Measurements from ENCODE around the gene FBLN7. TPM values are rescaled to one million over a fixed set of nuclear protein-coding genes. Genes with fewer than 3 reads are reported as not detected.

FBLN7 gene
- polyA plus RNA-seq, 3 donors = 0.04 TPM; not detected in 2

DNA sequence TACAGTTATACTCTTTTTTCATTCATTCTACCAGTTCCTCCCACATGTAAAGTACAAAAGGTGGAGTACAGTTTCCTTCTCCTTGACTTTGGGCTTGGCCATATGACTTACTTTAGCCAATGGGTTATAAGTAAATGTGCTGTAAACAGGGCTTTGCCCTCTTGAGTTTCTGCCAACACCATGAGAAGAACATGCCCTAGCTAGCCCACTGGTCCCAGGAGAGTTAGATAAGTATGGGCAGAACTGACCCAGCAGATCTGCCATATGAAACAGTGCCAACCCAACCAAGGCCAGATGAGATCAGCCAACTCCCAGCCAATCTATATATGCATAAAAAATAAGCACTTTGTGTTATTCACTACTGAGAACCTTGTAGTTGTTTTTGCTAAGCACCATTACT lies 91.2 kb downstream of the FBLN7 start:
- Histone ChIP-seq H3K4me1 (ENCODE audit: control insufficient read depth in 1 of 2, insufficient read depth in 2 of 2, low read length in 2 of 2) (no peaks in the 10 kb centered on the region), H3K79me2 (ENCODE audit: insufficient read depth, low read length) (no peaks in the 10 kb centered on the region), H4K20me1 (ENCODE audit: insufficient read depth, low read length) (no peaks in the 10 kb centered on the region), H3K27me3 (ENCODE audit: control insufficient read depth in 2 of 2, insufficient read depth in 2 of 2, low read length in 2 of 2) (no peaks in the 10 kb centered on the region), H3K9me3 (replicated peaks in 1 of 2; ENCODE audit: control insufficient read depth in 1 of 2, insufficient read depth in 1 of 2, low read length in 2 of 2) (no peaks in the 10 kb centered on the region), H2AFZ (ENCODE audit: insufficient read depth, low read depth, low read length, poor library complexity, severe bottlenecking) (no peak overlapping the region), H3K27ac (ENCODE audit: low read depth in 1 of 2, low read length in 2 of 2) (no peak overlapping the region), H3K36me3 (replicated peaks in 1 of 2; ENCODE audit: control insufficient read depth in 1 of 2, insufficient read depth in 2 of 2, low read length in 2 of 2) (peaks cover 19 to 65% of the 10 kb centered on the region in 2 donors), H3K4me3 (replicated peaks in 1 of 3; ENCODE audit: low read depth in 2 of 3, low read length in 3 of 3) (no peak overlapping the region), H3K4me2 (replicated peaks; ENCODE audit: extremely low read depth, low read length, poor library complexity, severe bottlenecking) (no peak overlapping the region), H3K9ac (ENCODE audit: insufficient read depth, low read length, poor library complexity, severe bottlenecking) (no peak overlapping the region)
- Mint-ChIP-seq H3K9me3 (peaks cover 0 to 2% (median 0%) of the 10 kb centered on the region in 7 donors), H3K27ac (peak overlapping the region in 1 of 7 donors; percentile 5), H3K36me3 (peaks cover 33 to 51% of the 10 kb centered on the region in 2 donors), H3K4me3 (no peak overlapping the region), H3K4me1 (no peaks in the 10 kb centered on the region), H3K27me3 (ENCODE audit: low read depth in 3 of 3) (no peaks in the 10 kb centered on the region)
- intact Hi-C loops (cut with micrococcal nuclease) = no loop called here
- no peak for DNase-seq
- TF ChIP-seq CTCF (IDR thresholded peaks at IDR 0.05) = no peak

GRCh38 chr2:112230371-112230770 lies 92.2 kb downstream of the FBLN7 start:
- H3K27me3 ChIP-seq (ENCODE audit: control insufficient read depth in 2 of 2, insufficient read depth in 2 of 2, low read length in 2 of 2) = no peaks in the 10 kb centered on the region
- Mint-ChIP-seq H3K27ac (no peak overlapping the region), H3K36me3 (peaks cover 33 to 53% of the 10 kb centered on the region in 2 donors), H3K4me1 (no peaks in the 10 kb centered on the region), H3K9me3 (peaks cover 0 to 2% (median 0%) of the 10 kb centered on the region in 7 donors), H3K27me3 (ENCODE audit: low read depth in 3 of 3) (no peaks in the 10 kb centered on the region), H3K4me3 (no peak overlapping the region)
- no peak for TF ChIP-seq CTCF (IDR thresholded peaks at IDR 0.05)
- H3K9ac ChIP-seq (ENCODE audit: insufficient read depth, low read length, poor library complexity, severe bottlenecking) = no peak overlapping the region
- H4K20me1 ChIP-seq (ENCODE audit: insufficient read depth, low read length) = no peaks in the 10 kb centered on the region
- H3K4me3 ChIP-seq (replicated peaks in 1 of 3; ENCODE audit: low read depth in 2 of 3, low read length in 3 of 3) = no peak overlapping the region
- H2AFZ ChIP-seq (ENCODE audit: insufficient read depth, low read depth, low read length, poor library complexity, severe bottlenecking) = no peak overlapping the region
- DNase-seq = no peak
- H3K4me1 ChIP-seq (ENCODE audit: control insufficient read depth in 1 of 2, insufficient read depth in 2 of 2, low read length in 2 of 2) = no peaks in the 10 kb centered on the region
- no peak overlapping the region for H3K4me2 ChIP-seq (replicated peaks; ENCODE audit: extremely low read depth, low read length, poor library complexity, severe bottlenecking)
- intact Hi-C loops (cut with micrococcal nuclease) = no loop called here
- H3K27ac ChIP-seq (ENCODE audit: low read depth in 1 of 2, low read length in 2 of 2) = no peak overlapping the region
- no peaks in the 10 kb centered on the region for H3K9me3 ChIP-seq (replicated peaks in 1 of 2; ENCODE audit: control insufficient read depth in 1 of 2, insufficient read depth in 1 of 2, low read length in 2 of 2)
- H3K36me3 ChIP-seq (replicated peaks in 1 of 2; ENCODE audit: control insufficient read depth in 1 of 2, insufficient read depth in 2 of 2, low read length in 2 of 2) = peaks cover 22 to 64% of the 10 kb centered on the region in 2 donors
- no peaks in the 10 kb centered on the region for H3K79me2 ChIP-seq (ENCODE audit: insufficient read depth, low read length)
- no CpG with 5 or more reads among the region's 3 CpGs for WGBS (ENCODE audit: insufficient coverage)

Other genes with a start within 250 kb of the FBLN7 start
- gene MERTK, start 239.8 kb upstream of the FBLN7 start, polyA plus RNA-seq = 10 to 100 TPM in 1 of 3 donors, 1 to 10 TPM in 2; 4.1 to 17.0 (median 4.2) TPM
- gene TMEM87B, start 83.1 kb upstream of the FBLN7 start, polyA plus RNA-seq = 10 to 100 TPM in 2 of 3 donors, 1 to 10 TPM in 1; 9.1 to 13.4 (median 11.4) TPM
- gene ZC3H8, start 116.7 kb downstream of the FBLN7 start, polyA plus RNA-seq = 1 to 10 TPM; 2.3 to 6.9 (median 2.3) TPM
- 1 to 10 TPM; 2.1 to 2.5 (median 2.4) TPM for gene ZC3H6, start 137.2 kb downstream of the FBLN7 start, polyA plus RNA-seq

Data from CD14-positive monocyte (primary cell).